ENCODE measurements around the gene USP17L27.
A peak's percentile ranks its signal among the peaks of the same experiment; 100 is the strongest.
"Not testable (repeated sequence)": the region's sequence is repeated elsewhere in the genome, so short reads cannot be mapped to it uniquely, and the experiment has no call there.

Gene USP17L27, protein sequence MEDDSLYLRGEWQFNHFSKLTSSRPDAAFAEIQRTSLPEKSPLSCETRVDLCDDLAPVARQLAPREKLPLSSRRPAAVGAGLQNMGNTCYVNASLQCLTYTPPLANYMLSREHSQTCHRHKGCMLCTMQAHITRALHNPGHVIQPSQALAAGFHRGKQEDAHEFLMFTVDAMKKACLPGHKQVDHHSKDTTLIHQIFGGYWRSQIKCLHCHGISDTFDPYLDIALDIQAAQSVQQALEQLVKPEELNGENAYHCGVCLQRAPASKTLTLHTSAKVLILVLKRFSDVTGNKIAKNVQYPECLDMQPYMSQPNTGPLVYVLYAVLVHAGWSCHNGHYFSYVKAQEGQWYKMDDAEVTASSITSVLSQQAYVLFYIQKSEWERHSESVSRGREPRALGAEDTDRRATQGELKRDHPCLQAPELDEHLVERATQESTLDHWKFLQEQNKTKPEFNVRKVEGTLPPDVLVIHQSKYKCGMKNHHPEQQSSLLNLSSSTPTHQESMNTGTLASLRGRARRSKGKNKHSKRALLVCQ

GRCh38 chr4:9343848-9344247, at the start of gene USP17L27:
Gene USP17L27, plus strand, starts transcription at chr4:9344148. Its CDS starts 0 bp downstream, at chr4:9344148.
- not testable (repeated sequence) for FAIRE-seq

GRCh38 chr4:9324191-9324590, 19.8 kb upstream of the USP17L27 start:
- FAIRE-seq; DNase-seq (ENCODE audit: low spot score): not testable (repeated sequence)

More at GRCh38 chr4:9343848-9344247, at the start of gene USP17L27:
- DNase-seq (ENCODE audit: low spot score), result not testable (repeated sequence)

DNA sequence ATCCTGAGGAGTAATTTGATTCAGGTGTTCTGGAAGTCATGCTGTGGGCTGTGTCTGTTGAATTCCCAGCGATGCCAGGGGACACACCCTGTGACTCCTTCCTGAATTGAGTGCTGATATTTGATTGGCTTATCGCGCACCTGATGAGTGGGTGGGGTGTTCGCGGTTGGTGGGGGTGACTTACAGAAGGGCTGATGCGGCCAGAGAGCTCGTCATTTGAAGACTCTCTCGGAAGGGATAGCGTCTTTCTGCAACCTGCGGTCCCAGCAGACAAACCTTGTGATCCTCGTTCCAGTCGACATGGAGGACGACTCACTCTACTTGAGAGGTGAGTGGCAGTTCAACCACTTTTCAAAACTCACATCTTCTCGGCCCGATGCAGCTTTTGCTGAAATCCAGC, 19.1 kb upstream of the USP17L27 start, which contains the start of gene USP17L24:
Gene USP17L24, plus strand, starts transcription at position 301 of the 400 bp plus-strand sequence. Its CDS starts 0 bp downstream, at position 301.
- FAIRE-seq; DNase-seq (ENCODE audit: low spot score): not testable (repeated sequence)

- not testable (repeated sequence) for DNase-seq (ENCODE audit: low spot score); FAIRE-seq
These were observed 14.3 kb upstream of the USP17L27 start, which contains the start of gene USP17L25 for GRCh38 chr4:9329611-9330010. Gene USP17L25, plus strand, starts transcription at chr4:9329911. Its CDS starts 0 bp downstream, at chr4:9329911.

- not testable (repeated sequence) for DNase-seq (ENCODE audit: low spot score); FAIRE-seq
These were observed 9.6 kb upstream of the USP17L27 start, which contains the start of gene USP17L26 for GRCh38 chr4:9334358-9334757. Gene USP17L26, plus strand, starts transcription at chr4:9334658. Its CDS starts 0 bp downstream, at chr4:9334658.

- FAIRE-seq; DNase-seq (ENCODE audit: low spot score): not testable (repeated sequence)
These were observed 4.8 kb upstream of the USP17L27 start, which contains the start of gene USP17L5 for GRCh38 chr4:9339103-9339502. Gene USP17L5, plus strand, starts transcription at chr4:9339403. Its CDS starts 0 bp downstream, at chr4:9339403.

- not testable (repeated sequence) for DNase-seq (ENCODE audit: low spot score); FAIRE-seq
These were observed 4.6 kb downstream of the USP17L27 start, which contains the start of gene USP17L28 for GRCh38 chr4:9348593-9348992. Gene USP17L28, plus strand, starts transcription at chr4:9348893. Its CDS starts 0 bp downstream, at chr4:9348893.

DNA sequence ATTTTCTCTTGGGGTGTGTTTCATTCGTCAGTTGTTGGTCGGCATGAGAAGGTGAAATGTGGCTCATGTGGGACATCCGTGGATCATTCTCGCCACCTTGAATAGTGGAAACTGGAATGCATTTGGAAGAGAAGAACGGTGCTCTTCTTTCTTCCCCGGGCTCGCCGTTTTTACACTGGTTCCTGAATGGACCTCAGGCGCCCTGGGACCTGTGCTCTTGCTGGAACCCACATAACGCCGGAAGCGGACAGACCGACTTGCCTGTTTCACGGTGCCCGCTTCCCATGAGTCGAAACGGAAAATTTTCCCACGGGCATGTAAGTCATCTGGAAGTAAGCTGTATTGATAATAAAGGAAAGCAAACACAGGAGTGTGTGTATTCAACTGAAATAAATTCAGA, 6.9 kb downstream of the USP17L27 start:
- FAIRE-seq; DNase-seq (ENCODE audit: low spot score): not testable (repeated sequence)

- not testable (repeated sequence) for FAIRE-seq; DNase-seq (ENCODE audit: low spot score)
These were observed 9.4 kb downstream of the USP17L27 start, which contains the start of gene USP17L29 for GRCh38 chr4:9353338-9353737. Gene USP17L29, plus strand, starts transcription at chr4:9353638. Its CDS starts 0 bp downstream, at chr4:9353638.

DNA sequence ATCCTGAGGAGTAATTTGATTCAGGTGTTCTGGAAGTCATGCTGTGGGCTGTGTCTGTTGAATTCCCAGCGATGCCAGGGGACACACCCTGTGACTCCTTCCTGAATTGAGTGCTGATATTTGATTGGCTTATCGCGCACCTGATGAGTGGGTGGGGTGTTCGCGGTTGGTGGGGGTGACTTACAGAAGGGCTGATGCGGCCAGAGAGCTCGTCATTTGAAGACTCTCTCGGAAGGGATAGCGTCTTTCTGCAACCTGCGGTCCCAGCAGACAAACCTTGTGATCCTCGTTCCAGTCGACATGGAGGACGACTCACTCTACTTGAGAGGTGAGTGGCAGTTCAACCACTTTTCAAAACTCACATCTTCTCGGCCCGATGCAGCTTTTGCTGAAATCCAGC, 18.9 kb downstream of the USP17L27 start, which contains the start of gene USP17L30:
Gene USP17L30, plus strand, starts transcription at position 301 of the 400 bp plus-strand sequence. Its CDS starts 0 bp downstream, at position 301.
- DNase-seq (ENCODE audit: low spot score); FAIRE-seq: not testable (repeated sequence)

DNA sequence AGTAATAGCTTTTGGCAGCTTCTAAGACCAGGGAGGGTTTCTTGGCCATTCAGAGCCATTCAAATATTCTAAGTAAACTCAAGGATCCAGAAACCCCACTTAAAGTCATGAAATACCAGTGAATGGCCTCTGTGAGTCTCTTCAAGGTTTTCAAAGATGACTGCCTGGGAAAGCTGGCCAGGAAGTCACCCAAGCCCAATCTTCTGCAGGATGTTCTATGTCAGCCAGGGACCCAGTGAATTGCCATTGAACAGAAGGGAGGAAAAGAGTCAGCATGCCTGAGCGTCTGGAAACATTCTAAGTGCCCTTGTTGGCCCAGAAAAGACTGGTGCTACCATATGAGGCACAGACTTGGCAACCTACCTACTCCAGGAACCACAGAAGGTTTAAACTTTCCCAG, 35.9 kb downstream of the USP17L27 start:
- DNase-seq (ENCODE audit: low spot score); FAIRE-seq: not testable (repeated sequence)

DNA sequence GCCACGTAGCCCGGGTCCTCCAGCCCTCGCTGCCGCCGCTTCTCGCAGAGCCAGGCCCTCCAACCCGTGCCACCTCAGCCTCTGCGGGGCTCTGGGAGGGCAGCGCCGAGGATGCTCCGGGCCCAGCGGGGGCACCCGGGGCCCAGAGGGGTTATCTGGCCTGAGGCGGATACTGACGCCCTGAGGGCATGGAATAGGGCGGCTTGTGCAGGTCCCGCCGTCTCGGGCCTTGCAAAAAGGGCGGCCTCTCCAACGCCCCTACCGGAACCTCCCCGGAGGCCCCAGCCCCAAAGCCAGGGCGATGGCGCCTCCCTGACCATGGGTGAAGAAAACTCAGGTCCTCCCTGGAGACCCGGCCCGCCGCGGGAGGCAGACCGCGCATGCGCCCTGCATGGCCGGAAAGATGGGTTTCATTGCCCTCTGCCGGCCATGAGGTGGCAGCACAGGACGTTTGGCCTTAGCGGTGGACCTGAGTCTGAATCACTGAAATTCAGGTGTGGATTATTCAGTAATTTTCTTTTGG, 37.1 kb downstream of the USP17L27 start:
- DNase-seq (ENCODE audit: low spot score), result not testable (repeated sequence)
- peak; percentile 42 for FAIRE-seq

GRCh38 chr4:9384126-9384525, 40.2 kb downstream of the USP17L27 start:
- DNase-seq (ENCODE audit: low spot score), result no peak
- FAIRE-seq, result no peak

DNA sequence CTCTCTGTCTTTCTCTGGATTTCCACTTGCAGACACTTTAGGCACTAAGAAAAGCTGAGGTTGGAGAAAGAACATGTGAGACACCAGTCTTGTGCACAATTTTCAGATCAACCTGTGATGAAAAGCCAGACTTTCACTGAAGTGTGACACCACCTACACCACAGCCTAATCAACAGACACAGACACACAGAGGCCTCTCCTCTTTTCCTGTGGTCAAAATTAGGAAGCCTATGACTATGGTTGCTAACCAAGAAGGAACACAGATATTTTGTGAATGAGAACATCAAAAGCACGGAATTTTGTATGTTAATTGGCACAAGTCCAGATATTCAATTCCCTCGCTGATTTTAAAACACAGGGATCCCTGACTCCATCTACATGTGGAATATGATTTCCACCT, 45.1 kb downstream of the USP17L27 start:
- not testable (repeated sequence) for DNase-seq (ENCODE audit: low spot score); FAIRE-seq

Measured in RCC 7860 (cell line).